ENCODE measurements around the gene HAUS3.

The HAUS3 gene

DNA sequence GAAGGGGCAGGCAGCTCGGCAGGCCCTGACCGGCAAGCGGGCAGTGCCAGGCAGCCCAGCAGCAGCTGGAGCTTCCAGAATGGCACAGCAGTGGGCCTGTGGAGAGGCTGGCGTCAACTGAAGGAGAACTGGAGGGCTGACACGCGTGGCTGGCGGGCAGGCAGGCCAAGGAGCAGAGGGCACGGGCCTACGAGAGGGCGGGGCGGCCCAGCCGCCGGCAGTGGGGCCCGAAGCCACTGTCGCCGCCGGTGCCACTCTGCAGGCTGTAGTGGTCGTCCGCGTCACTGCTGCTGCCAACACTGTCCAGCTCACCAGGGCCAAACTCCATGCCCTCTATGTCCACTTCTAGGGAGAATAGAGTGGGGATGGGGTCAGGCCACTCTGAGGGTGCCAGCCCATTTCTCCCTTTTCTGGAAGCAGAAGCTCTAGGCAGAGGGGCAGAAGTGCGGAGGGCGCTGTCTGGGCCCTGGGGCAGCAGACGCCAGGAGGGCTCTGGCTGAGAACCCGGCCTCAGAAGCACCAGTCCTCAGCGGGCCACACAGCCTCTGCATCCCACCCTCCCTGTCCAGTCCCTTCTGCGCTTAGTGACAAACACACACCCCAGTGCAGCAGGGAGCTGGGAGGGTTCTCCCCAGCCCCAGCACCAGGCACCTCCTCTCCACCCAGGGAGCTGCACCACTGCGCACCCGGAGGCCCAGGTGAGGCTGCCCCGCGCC is 8.6 kb upstream of the HAUS3 start:
- TF ChIP-seq, protein P1, sequence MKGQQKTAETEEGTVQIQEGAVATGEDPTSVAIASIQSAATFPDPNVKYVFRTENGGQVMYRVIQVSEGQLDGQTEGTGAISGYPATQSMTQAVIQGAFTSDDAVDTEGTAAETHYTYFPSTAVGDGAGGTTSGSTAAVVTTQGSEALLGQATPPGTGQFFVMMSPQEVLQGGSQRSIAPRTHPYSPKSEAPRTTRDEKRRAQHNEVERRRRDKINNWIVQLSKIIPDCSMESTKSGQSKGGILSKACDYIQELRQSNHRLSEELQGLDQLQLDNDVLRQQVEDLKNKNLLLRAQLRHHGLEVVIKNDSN (IDR thresholded peaks at IDR 0.05) = no peak
- TF ChIP-seq RAD21 (IDR thresholded peaks at IDR 0.05; ENCODE audit: low read depth) = no peak
- no peak for TF ChIP-seq ZBTB7A (IDR thresholded peaks at IDR 0.05; ENCODE audit: low read depth)
- no peak for TF ChIP-seq TAF1 (IDR thresholded peaks at IDR 0.05; ENCODE audit: low read depth)
- no peak for TF ChIP-seq TEAD4 (IDR thresholded peaks at IDR 0.05)
- TF ChIP-seq, protein P2, sequence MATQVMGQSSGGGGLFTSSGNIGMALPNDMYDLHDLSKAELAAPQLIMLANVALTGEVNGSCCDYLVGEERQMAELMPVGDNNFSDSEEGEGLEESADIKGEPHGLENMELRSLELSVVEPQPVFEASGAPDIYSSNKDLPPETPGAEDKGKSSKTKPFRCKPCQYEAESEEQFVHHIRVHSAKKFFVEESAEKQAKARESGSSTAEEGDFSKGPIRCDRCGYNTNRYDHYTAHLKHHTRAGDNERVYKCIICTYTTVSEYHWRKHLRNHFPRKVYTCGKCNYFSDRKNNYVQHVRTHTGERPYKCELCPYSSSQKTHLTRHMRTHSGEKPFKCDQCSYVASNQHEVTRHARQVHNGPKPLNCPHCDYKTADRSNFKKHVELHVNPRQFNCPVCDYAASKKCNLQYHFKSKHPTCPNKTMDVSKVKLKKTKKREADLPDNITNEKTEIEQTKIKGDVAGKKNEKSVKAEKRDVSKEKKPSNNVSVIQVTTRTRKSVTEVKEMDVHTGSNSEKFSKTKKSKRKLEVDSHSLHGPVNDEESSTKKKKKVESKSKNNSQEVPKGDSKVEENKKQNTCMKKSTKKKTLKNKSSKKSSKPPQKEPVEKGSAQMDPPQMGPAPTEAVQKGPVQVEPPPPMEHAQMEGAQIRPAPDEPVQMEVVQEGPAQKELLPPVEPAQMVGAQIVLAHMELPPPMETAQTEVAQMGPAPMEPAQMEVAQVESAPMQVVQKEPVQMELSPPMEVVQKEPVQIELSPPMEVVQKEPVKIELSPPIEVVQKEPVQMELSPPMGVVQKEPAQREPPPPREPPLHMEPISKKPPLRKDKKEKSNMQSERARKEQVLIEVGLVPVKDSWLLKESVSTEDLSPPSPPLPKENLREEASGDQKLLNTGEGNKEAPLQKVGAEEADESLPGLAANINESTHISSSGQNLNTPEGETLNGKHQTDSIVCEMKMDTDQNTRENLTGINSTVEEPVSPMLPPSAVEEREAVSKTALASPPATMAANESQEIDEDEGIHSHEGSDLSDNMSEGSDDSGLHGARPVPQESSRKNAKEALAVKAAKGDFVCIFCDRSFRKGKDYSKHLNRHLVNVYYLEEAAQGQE (IDR thresholded peaks at IDR 0.05; ENCODE audit: low read depth) = no peak
- no peak for TF ChIP-seq CREB1 (IDR thresholded peaks at IDR 0.05; ENCODE audit: low read depth)

DNA sequence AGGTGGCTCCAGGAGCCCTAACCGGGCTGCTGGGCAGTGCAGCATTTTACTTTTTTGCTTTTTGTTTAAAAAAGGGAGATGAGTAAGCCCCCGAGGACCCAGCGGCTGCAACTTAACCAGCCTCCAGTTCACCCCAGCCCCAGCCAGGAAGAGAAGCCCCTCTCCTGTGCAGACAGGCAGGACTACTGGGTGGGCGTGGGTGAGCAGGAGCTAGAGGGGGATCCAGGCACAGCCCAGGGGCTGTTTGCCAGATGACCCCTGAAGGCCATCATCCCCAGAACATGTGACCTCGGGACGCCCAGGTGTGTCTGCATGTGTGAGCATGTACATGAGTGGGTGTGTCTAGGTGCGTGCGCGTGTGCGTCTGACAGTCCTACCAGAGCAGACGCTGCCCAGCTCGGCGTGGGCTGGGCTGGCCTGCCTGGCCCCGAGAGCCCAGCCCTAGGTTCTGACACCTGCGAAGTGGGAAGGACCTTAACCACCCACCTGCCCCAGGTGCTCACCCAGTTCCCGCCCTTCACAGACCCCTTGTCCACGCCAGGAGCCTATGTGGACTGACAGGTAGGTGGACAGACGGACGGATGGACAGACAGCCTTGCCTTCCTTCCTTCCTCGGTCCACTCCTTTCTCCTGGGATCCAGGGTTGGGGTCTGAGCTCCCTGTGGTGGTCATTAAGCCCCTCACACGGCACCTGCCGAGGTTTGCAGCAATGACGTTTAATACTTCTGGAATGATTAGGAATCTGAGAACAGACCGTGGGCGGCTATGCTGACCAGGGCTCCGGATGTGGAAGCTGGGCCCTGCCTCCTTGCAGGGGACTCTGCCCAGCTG is 7.8 kb upstream of the HAUS3 start:
- TF ChIP-seq, protein P2 (IDR thresholded peaks at IDR 0.05; ENCODE audit: low read depth) = no peak
- TF ChIP-seq CREB1 (IDR thresholded peaks at IDR 0.05; ENCODE audit: low read depth) = no peak
- TF ChIP-seq CEBPB (IDR thresholded peaks at IDR 0.05) = no peak
- no peak for TF ChIP-seq ZBTB7A (IDR thresholded peaks at IDR 0.05; ENCODE audit: low read depth)
- no peak for TF ChIP-seq EGR1 (IDR thresholded peaks at IDR 0.05)

DNA sequence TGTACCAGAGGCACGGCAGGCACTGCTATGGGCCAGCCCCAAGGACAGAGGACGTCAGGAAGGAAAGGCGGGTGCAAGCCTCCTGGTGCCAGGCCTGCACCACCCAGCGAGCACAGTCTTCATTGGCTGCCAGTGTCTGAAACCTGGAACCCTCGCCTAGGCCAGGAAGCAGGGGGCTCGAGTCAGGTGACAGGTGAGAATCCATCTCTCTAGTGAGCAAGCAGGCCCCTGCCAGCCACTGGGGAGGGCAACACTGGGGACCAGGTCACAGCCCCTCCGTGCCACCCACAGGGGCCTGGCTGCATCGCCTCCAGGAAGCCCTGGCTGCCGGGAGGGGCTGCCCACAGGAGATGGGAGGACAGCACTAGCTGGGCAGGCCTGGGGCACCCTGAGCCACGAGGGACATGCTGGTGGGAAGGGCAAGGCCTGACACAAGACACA is 6.9 kb upstream of the HAUS3 start:
- TF ChIP-seq EGR1 (IDR thresholded peaks at IDR 0.05) (no peak), CREB1 (IDR thresholded peaks at IDR 0.05; ENCODE audit: low read depth) (no peak), RAD21 (IDR thresholded peaks at IDR 0.05; ENCODE audit: low read depth) (no peak), TEAD4 (IDR thresholded peaks at IDR 0.05) (no peak), ZBTB7A (IDR thresholded peaks at IDR 0.05; ENCODE audit: low read depth) (no peak), NFIC (IDR thresholded peaks at IDR 0.05) (no peak), FOXM1 (IDR thresholded peaks at IDR 0.05; ENCODE audit: borderline replicate concordance, low read depth) (no peak), TCF12 (IDR thresholded peaks at IDR 0.05; ENCODE audit: low read depth) (no peak), EP300 (IDR thresholded peaks at IDR 0.05; ENCODE audit: borderline replicate concordance) (no peak), YY1 (IDR thresholded peaks at IDR 0.05; ENCODE audit: low read depth) (no peak)
- TF ChIP-seq, protein P1 (IDR thresholded peaks at IDR 0.05) = no peak
- TF ChIP-seq, protein P3, sequence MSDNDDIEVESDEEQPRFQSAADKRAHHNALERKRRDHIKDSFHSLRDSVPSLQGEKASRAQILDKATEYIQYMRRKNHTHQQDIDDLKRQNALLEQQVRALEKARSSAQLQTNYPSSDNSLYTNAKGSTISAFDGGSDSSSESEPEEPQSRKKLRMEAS (IDR thresholded peaks at IDR 0.05) = no peak

DNA sequence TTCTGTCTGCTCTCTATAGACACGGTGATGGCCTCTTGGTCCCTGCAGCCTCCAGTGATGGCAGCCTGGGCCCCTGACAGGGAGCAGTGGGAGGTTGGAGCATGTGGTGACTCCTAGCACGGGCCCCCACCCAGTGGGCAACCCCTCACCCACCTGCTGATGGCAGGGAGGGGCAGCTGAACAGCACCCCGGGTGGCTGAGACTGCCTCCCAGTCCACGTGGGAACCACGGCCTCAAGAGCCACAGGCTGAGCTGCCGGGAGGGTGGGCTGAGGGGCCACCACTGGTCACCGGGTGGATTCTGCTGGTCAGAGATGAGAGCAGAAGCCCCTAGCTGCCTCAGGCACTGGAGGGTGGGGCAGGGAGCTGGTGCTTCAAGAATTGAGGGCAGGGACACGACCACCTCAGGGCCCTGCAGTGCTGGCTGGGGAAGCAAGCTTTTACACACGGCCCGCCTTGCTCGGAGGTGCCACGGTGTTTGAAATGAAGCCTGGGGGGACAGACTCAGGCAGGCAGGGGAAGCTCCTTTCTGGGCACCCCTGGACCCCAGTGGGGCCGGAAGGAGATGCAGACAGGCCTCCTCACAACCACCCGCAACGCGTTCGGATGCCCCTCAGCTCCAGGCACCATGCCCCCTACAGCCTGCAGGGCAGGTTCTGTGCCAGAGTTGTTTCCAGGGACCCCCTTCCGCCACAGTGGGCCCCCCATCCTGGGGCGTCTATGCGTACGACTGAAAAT is 6.3 kb upstream of the HAUS3 start:
- TF ChIP-seq EP300 (IDR thresholded peaks at IDR 0.05; ENCODE audit: borderline replicate concordance) = no peak
- no peak for TF ChIP-seq TEAD4 (IDR thresholded peaks at IDR 0.05)
- TF ChIP-seq ZBTB7A (IDR thresholded peaks at IDR 0.05; ENCODE audit: low read depth) = no peak
- no peak for TF ChIP-seq CEBPB (IDR thresholded peaks at IDR 0.05)
- TF ChIP-seq, protein P1 (IDR thresholded peaks at IDR 0.05) = no peak
- TF ChIP-seq, protein P2 (IDR thresholded peaks at IDR 0.05; ENCODE audit: low read depth) = no peak
- TF ChIP-seq EGR1 (IDR thresholded peaks at IDR 0.05) = no peak
- TF ChIP-seq RAD21 (IDR thresholded peaks at IDR 0.05; ENCODE audit: low read depth) = no peak
- no peak for TF ChIP-seq TCF12 (IDR thresholded peaks at IDR 0.05; ENCODE audit: low read depth)
- no peak for TF ChIP-seq TAF1 (IDR thresholded peaks at IDR 0.05; ENCODE audit: low read depth)
- no peak for TF ChIP-seq FOXM1 (IDR thresholded peaks at IDR 0.05; ENCODE audit: borderline replicate concordance, low read depth)
- TF ChIP-seq, protein P3 (IDR thresholded peaks at IDR 0.05) = no peak
- no peak for TF ChIP-seq YY1 (IDR thresholded peaks at IDR 0.05; ENCODE audit: low read depth)
- TF ChIP-seq CREB1 (IDR thresholded peaks at IDR 0.05; ENCODE audit: low read depth) = no peak
- TF ChIP-seq NFIC (IDR thresholded peaks at IDR 0.05) = no peak

All from Ishikawa (cell line).